HepG2 (cell line): ENCODE measurements around the gene WRAP73. TPM values are rescaled to one million over a fixed set of nuclear protein-coding genes. Genes with fewer than 3 reads are reported as not detected.

ENCODE experiments used
- BCL6 ChIP-seq: IDR thresholded peaks from 2 replicates; pipeline ENCODE4 v1.6.1; 2016; ENCODE audit warnings: missing genetic modification reagents, missing compliant biosample characterization
- ELF3 ChIP-seq: IDR thresholded peaks from 2 replicates; pipeline ENCODE4 v1.6.1; 2016; ENCODE audit warnings: missing genetic modification reagents, missing compliant biosample characterization
- GPBP1L1 ChIP-seq: sonication (generic); formaldehyde crosslinking; IDR thresholded peaks from 2 replicates; pipeline ENCODE4 v1.5.0; 2020; ENCODE audit warnings: mild to moderate bottlenecking, missing genetic modification reagents
- HMGXB4 ChIP-seq, 2 experiments: sonication (generic) in 1 of 2; formaldehyde crosslinking in 1 of 2; IDR thresholded peaks; 2 replicates each; pipeline versions ENCODE4 v1.4.0 to v1.6.1; 2018 to 2020; ENCODE audit warnings: missing genetic modification reagents in 2 of 2, borderline replicate concordance in 1 of 2, low read depth in 1 of 2, mild to moderate bottlenecking in 1 of 2, missing biosample characterization in 1 of 2
- HNF1B ChIP-seq: sonication (generic); formaldehyde crosslinking; IDR thresholded peaks from 2 replicates; pipeline ENCODE4 v1.5.1; 2020; ENCODE audit warnings: mild to moderate bottlenecking, moderate library complexity, missing genetic modification reagents
- HNRNPH1 ChIP-seq: fragments of 200-400 bp; formaldehyde crosslinking; optimal IDR thresholded peaks from 2 replicates; pipeline ENCODE3; 2017; ENCODE audit warnings: mild to moderate bottlenecking, low read depth, low read length
- PATZ1 ChIP-seq: sonication (generic); formaldehyde crosslinking; IDR thresholded peaks from 2 replicates; pipeline ENCODE4 v1.4.0; 2020; ENCODE audit warnings: missing genetic modification reagents
- SIN3A ChIP-seq: IDR thresholded peaks from 2 replicates; pipeline ENCODE4 v1.6.1; 2011; ENCODE audit warnings: low read depth, mild to moderate bottlenecking, control low read depth, low read length, borderline replicate concordance
- SP1 ChIP-seq, 2 experiments: fragments of 450-650 bp in 1 of 2; sonication (generic) in 1 of 2; formaldehyde crosslinking in 1 of 2; IDR thresholded peaks; 2 replicates each; pipeline versions ENCODE4 v1.4.0 to v1.6.1; 2016 to 2020; ENCODE audit warnings: missing genetic modification reagents in 1 of 2
- U2AF2 ChIP-seq: fragments of 200-400 bp; formaldehyde crosslinking; IDR thresholded peaks from 2 replicates; pipeline ENCODE4 v1.6.1; 2017; ENCODE audit warnings: low read depth, mild to moderate bottlenecking, low read length
- ZBTB7A ChIP-seq: sonication (generic); formaldehyde crosslinking; IDR thresholded peaks from 2 replicates; pipeline ENCODE4 v1.8.0; 2022; ENCODE audit warnings: mild to moderate bottlenecking, missing genetic modification reagents
- ZNF160 ChIP-seq: sonication (generic); formaldehyde crosslinking; IDR thresholded peaks from 2 replicates; pipeline ENCODE4 v1.8.0; 2022; ENCODE audit warnings: mild to moderate bottlenecking, inconsistent platforms, missing genetic modification reagents
- ZNF687 ChIP-seq: sonication (generic); formaldehyde crosslinking; IDR thresholded peaks from 2 replicates; pipeline ENCODE4 v1.5.1; 2020; ENCODE audit warnings: mild to moderate bottlenecking, missing genetic modification reagents, moderate library complexity
- ZNF782 ChIP-seq: sonication (generic); formaldehyde crosslinking; IDR thresholded peaks from 2 replicates; pipeline ENCODE4 v1.4.0; 2020; ENCODE audit warnings: missing genetic modification reagents, mild to moderate bottlenecking, borderline replicate concordance
- ZNF839 ChIP-seq: sonication (generic); formaldehyde crosslinking; IDR thresholded peaks from 2 replicates; pipeline ENCODE4 v1.4.0; 2020; ENCODE audit warnings: missing genetic modification reagents, mild to moderate bottlenecking, borderline replicate concordance
- polyA plus RNA-seq, 8 experiments: library from polyadenylated mRNA; depleted of rRNA in 3 of 8; stranded (reverse) in 7 of 8; unstranded in 1 of 8; fragments of >200 nt; fragmentation: Illumina TruSeq in 4 of 8; extraction: Trizol in 4 of 8; gene quantifications; 2 replicates each; pipeline versions ENCODE4 v1.2.1 to v1.2.3, GENCODE V29; 2011 to 2016; ENCODE audit warnings: low read depth in 4 of 8, missing spikeins in 1 of 8, mixed read lengths in 1 of 8; ENCODE audit not compliant: insufficient read depth in 1 of 8
- total RNA-seq, 5 experiments: library from RNA; depleted of rRNA; stranded (reverse); fragments of >200 nt; fragmentation: Illumina TruSeq; extraction: Trizol; gene quantifications; 2 replicates each; pipeline ENCODE4 v1.2.3, GENCODE V29; 2016; ENCODE audit warnings: low read depth in 1 of 5

WRAP73 gene
- total and polyA plus RNA-seq, 2 of the 13 experiments (the other 11 are each of a cell fraction or from before 2014, with no cell fraction given), result 18.1 to 40.4 TPM

- TF ChIP-seq ZNF687, result peak; percentile 96
- 0 out of 4 replicates have a peak, but pooled peaks of 1 of the 2 experiments have one; percentile 46 for TF ChIP-seq HMGXB4 (CRISPR knock-in tag; IDR thresholded peaks at IDR 0.05; ENCODE audit: borderline replicate concordance in 1 of 2, low read depth in 1 of 2)
- TF ChIP-seq ZNF839 (CRISPR knock-in tag), result no peak
- no peak for TF ChIP-seq SP1 (IDR thresholded peaks at IDR 0.05)
- TF ChIP-seq SP1 (CRISPR knock-in tag; IDR thresholded peaks at IDR 0.05), result peak; percentile 43
- no peak for TF ChIP-seq ZNF160
- TF ChIP-seq ZNF782 (CRISPR knock-in tag), result 0 out of 2 replicates have a peak, but pooled peaks have one; percentile 28
- TF ChIP-seq U2AF2, result no peak
- TF ChIP-seq ELF3 (CRISPR knock-in tag), result peak; percentile 34; the same call in 1 of the 2 replicates
- TF ChIP-seq SIN3A, result peak; percentile 98
- 0 out of 2 replicates have a peak, but pooled peaks have one; percentile 43 for TF ChIP-seq ZBTB7A (CRISPR knock-in tag)
- peak; percentile 54; the same call in 1 of the 2 replicates for TF ChIP-seq HNF1B (CRISPR knock-in tag)
- no peak for TF ChIP-seq HNRNPH1
- TF ChIP-seq GPBP1L1 (CRISPR knock-in tag), result no peak
- peak; percentile 62 for TF ChIP-seq PATZ1 (CRISPR knock-in tag)
- peak; percentile 52; the same call in 1 of the 2 replicates for TF ChIP-seq BCL6 (CRISPR knock-in tag)
Measured at GRCh38 chr1:3668585-3669300, 18.8 kb upstream of the WRAP73 start (continued).
